ENCODE measurements around the gene RPAP3.
"Not testable (repeated sequence)": the region's sequence is repeated elsewhere in the genome, so short reads cannot be mapped to it uniquely, and the experiment has no call there.

Gene RPAP3

GRCh38 chr12:47652521-47653234, 53.2 kb downstream of the RPAP3 start:
- DNase-seq: no peak

GRCh38 chr12:47651368-47652254, 54.2 kb downstream of the RPAP3 start:
- DNase-seq: peak; percentile 4

DNA sequence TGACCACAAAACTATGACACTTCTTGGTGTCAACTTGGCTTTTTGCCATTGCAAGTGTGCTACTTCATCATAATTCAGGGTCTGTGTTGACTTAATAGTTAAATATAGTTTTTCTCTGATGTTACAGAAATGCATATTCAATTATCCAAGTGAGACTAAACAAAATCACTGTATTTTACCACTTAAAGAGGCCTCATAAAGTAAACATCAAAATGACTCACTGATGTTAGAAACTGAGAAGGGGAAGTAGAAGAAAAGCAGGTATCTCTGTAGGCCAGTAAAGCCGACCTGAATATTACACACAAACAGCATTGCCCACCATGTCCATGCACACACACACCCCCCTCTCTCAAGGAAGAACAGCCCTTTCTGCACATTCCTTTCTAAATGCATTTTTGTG, 55.4 kb downstream of the RPAP3 start:
- DNase-seq: no peak

DNA sequence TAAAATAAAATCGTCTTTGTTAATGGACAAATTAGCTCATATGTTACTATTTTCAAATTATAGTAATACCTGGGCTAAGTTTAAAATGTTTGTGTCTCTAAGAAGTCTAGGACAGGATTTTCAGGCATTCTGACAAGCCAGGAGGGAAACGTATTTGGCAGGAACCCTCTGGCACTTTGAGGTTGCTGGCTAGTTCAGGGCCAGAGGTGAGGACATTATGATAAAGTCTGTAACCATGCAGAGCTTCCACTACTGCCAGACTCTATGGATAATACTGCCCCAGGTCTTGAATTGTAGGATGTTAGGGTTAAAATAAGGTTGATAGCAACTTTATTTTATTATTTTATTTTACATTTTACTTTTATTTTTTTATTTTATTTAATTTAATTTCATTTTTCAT, 56.4 kb downstream of the RPAP3 start:
- no peak for DNase-seq

- no peak for DNase-seq
These were observed 57.7 kb downstream of the RPAP3 start for GRCh38 chr12:47648056-47648579.

DNA sequence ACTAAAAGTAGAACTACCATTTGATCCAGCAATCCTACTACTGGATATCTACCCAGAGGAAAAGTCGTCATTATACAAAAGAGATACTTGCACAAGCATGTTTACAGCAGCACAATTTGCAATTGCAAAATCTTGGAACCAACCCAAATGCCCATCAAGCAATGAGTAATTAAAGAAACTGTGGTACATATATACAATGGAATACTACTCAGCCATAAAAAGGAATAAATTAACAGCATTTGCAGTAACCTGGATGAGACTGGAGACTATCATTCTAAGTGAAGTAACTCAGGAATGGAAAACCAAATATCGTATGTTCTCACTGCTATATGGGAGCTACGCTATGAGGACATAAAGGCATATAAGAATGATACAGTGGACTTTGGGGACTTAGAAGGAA, 63.5 kb downstream of the RPAP3 start:
- DNase-seq: not testable (repeated sequence)

- DNase-seq: peak; percentile 0
These were observed 68.7 kb downstream of the RPAP3 start for GRCh38 chr12:47636908-47637780.

DNA sequence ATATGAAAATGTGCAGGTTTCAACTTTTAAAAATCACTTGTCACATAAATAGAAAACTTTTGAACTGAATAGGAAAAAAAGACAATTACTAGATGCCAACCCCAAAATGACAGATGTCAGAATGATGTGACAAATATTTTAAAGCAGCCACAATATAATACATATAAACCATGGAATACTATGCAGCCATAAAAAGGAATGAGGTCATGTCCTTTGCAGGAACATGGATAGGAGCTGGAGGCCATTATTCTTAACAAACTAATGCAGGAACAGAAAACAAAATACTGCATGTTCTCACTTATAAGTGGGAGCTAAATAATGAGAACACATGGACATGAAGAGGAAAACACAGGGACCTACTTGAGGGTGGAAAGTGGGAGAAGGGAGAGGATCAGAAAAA, 70.1 kb downstream of the RPAP3 start:
- not testable (repeated sequence) for DNase-seq

- DNase-seq: no peak
These were observed 71.7 kb downstream of the RPAP3 start for GRCh38 chr12:47634127-47634526.

DNA sequence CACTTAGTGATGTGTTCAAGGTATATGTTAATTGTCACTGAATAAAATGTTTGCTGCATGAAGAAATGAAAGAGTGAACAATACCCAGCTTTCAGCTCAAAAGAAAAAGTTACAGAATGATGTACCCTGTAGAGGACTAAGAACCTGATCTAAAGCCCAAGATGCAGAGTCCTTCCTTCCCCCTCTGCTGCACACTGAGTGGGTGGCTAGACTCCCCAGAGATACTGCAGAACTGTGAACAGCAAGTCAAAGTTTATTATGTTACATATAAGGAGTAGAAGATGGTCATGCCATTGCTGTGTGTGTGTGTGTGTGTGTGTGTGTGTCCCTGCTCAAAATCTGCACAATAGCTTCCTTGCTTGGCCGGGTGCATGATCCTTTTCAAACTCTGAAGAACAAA, 83.9 kb downstream of the RPAP3 start:
- no peak for DNase-seq

- no peak for DNase-seq
These were observed 88.4 kb downstream of the RPAP3 start for GRCh38 chr12:47617476-47617875.

DNA sequence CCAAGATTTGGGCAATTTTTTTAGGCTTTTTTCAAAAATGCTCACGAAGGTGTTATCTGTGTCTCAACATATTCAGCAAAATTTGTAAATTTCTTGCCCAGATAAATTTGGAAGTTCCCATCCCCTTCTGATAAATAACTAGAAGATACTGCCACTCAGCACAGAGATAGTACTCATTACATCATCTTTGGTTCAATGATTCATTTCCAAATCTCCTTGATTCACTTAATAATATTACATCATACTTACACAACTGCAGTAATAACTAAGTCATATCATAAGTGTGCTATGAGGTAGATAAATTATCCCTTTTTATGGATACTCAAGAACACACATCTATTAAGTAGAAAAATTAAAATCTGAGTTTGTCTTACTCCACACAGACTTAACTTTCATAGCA, 89.4 kb downstream of the RPAP3 start:
- DNase-seq: no peak

DNA sequence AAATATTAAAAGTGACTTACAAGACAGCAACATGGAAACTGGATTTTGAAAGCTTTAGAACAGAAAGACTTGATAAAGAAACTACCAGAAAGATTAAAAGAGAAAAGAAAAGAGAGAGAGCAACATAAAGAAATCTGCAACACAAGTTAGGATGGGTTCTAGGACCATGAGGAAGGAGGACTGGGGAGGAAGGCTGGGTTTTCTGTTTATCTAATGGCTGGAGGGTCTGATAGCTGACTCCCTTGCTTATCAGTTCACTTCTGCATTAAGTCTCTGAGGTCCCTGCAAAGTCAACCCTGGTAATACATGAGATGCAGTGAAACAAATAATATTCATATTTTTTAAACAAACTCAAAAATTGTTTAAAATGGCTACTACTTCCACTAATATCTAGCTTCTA, 90.1 kb downstream of the RPAP3 start:
- no peak for DNase-seq

DNA sequence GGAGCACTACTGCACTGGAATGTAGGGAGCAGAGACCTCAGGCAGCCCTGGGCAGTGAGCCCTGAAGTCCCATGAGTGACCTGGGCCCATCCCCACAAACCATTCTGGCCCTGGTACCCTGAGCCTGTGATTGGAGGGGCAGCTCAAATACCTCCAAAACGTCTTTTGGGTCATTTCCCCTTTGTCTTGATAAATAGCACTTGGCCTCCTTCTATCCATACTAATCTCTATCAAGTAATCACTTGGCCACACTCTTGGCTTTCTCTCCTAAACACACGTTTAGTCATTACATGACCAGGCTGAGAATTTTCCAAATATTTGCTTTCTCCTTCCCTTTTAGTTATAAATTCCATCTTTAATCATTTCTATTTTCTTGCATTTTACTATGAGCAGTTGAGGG, 91.3 kb downstream of the RPAP3 start:
- DNase-seq: no peak

- DNase-seq: no peak
These were observed 92.9 kb downstream of the RPAP3 start for GRCh38 chr12:47612953-47613352.

DNA sequence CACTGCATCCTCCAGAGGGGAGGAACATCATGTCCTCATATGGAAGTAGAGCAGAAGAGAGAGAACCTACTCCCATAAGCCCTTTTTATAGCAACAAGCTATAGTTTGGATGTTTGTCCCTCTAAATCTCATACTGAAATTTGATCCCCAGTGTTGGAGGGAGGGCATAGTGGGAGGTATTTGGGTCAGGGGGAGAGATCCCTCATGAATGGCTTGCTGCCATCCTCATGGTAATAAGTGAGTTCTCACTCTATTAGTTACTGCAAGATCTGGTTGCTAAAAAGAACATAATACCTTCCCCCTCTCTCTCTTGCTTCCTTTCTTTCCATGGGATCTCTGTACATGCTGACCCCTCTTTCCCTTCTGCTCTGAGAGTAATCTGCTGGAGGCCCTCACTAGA, 93.9 kb downstream of the RPAP3 start:
- no peak for DNase-seq
